ENCODE results near the gene MEDAG.

MEDAG gene

DNA sequence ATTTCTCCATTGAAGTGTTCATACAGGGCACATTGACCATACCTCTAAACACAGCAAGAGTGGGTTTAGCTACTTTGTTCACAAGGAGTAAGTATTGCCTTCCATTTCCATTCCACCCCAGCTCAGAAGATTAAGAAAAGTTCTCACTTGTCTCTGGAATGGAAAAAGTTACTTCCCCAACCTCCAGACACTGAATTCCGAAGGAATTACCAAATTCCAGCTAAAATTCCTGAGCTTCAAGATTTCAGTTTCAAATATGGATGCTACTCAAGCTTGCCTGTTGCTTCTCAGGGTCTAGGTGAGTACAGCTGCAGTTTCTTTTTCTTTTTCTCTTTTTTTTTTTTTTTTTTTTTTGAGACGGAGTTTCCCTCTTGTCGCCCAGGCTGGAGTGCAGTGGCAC, 60.0 kb downstream of the MEDAG start:
- DNase-seq: no peak

DNA sequence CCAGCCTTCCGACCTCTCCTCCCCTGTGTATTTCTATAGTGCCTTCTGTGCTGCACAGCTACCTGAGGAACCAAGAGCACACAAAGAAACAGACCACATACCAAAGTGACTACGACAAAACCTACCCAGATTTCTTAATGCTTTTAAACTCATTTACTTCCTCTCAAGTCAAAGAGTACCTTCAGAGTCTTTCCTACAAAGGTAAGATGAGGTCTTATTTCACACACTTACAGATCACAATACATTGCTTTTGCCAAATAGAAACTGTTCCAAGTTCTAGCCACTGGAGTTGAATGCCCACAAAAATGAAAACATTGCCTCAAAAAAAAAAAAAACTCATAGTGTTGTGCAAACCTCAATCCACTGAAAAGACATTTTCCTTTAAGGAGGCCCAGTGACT, 62.8 kb downstream of the MEDAG start:
- DNase-seq: no peak

DNA sequence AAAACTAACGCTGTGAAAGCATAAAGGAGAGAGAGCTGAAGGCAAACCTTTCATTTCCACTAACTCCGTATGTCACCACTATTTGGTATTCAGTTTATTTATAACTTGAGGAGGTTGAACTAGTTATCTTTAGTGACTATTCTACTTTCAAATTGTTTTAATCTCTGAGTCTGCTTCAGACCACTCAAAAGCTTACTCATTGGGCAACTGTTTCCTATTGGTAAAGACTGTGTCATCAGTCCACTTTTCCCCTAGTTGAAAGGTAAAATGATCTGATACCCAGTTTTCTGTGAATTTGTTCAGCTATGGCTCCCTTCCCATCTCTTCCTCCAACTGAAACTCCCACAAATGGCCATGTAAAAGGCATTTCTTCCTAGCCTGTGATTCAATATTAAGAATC, 65.5 kb downstream of the MEDAG start:
- DNase-seq: no peak

DNA sequence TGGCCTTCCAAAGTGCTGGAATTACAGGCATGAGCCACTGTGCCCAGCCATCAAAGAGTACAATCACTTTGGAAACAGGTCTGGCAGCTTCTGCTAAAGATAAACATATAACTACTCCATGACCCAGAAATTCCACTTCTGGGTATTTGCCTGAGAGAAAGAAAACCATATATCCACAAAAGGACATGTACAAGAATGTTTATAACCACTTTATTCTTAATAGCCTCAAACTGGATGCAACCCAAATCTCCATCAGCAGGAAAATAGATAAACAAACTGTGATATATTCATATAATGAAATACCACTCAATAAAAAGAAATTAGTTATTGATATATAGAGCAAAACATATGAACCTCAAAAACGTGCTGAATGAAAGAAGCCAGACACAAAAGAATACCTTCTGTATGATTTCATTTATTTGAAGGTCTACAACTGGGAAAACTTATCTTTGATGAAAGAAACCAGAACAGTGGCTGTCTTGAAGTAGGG, 66.9 kb downstream of the MEDAG start:
- DNase-seq: no peak

DNA sequence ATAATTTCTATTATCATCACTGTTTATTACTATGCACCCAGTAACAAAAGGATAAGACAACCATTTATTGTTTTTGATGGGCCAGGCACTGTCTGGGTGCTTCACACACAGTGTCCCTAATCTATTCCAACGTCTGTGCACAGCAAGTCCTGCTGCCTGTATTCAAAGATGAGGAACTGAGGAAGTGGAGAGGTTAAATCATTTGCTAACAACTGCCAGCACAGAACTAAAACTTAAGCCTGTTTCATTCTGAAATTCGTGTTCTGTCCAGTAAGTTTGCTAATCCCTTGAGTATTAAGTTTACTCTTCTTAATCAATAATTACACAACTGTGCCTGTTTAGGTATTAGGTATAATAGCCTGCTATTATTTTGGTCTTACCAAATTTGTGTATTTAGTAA, 68.3 kb downstream of the MEDAG start:
- no peak for DNase-seq
